HepG2 (cell line): ENCODE measurements around the gene MFAP4. TPM values are rescaled to one million over a fixed set of nuclear protein-coding genes. Genes with fewer than 3 reads are reported as not detected.

Experiments used
- ATAC-seq: fragments of 200-7000 bp; cut with Tn5 transposase; 3 replicates; pipeline ENCODE4 v1.9.1; 2020; ENCODE audit warnings: mild to moderate bottlenecking, moderate library complexity
- BruUV-seq: library from RNA; stranded (reverse); fragments of 400-500 nt; replicated peaks from 2 replicates; lab custom pipeline; 2021; lab: Mats Ljungman, UMichigan
- CTCF ChIA-PET: fragments of 300-600 bp; formaldehyde crosslinking; extraction: SDS; loops from one replicate; lab custom pipeline; 2021; ENCODE audit warnings: low total read pairs, inconsistent platforms, low intra/inter-chr PET ratio; lab: Yijun Ruan, JAX
- POLR2A ChIA-PET: fragments of 350-600 bp; sonication (Branson Sonifier 250); formaldehyde crosslinking; loops from one replicate; lab custom pipeline; 2020; ENCODE audit warnings: antibody characterized with exemption, inconsistent platforms; lab: Yijun Ruan, JAX
- DNase-seq: peaks from one replicate; pipeline ENCODE4 v3.0.0-alpha.2; 2015; ENCODE audit warnings: low spot score
- FAIRE-seq: peaks from 3 replicates; lab custom pipeline; 2011; peaks lifted over from hg19 to GRCh38; lab: Jason Lieb, UNC
- H2AFZ ChIP-seq: one replicate; pipeline ENCODE4 v1.6.1; 2011; ENCODE audit warnings: low read length, inconsistent platforms
- H3K27ac ChIP-seq: fragments of 300-600 bp; 3 replicates; pipeline ENCODE4 v1.8.0; 2011; ENCODE audit warnings: mixed run types, mild to moderate bottlenecking, mixed read lengths, low read length, inconsistent platforms; ENCODE audit not compliant: insufficient read depth; ENCODE audit errors: extremely low read length
- H3K27me3 ChIP-seq, 2 experiments: fragments of 200-600 bp in 1 of 2; 2 replicates in 1 of 2; 3 replicates in 1 of 2; pipeline versions ENCODE4 v1.6.0 to v1.8.0; 2011; ENCODE audit warnings: low read length in 2 of 2, mild to moderate bottlenecking in 2 of 2, moderate library complexity in 2 of 2, inconsistent platforms in 1 of 2; ENCODE audit not compliant: insufficient read depth in 2 of 2, control insufficient read depth in 1 of 2
- H3K36me3 ChIP-seq, 2 experiments: fragments of 200-600 bp in 1 of 2; replicated peaks in 1 of 2; 2 replicates in 1 of 2; 3 replicates in 1 of 2; pipeline versions ENCODE4 v1.5.1 to v1.8.0; 2011; ENCODE audit warnings: low read length in 2 of 2, inconsistent platforms in 1 of 2; ENCODE audit not compliant: insufficient read depth in 2 of 2, control insufficient read depth in 1 of 2
- H3K4me1 ChIP-seq: 2 replicates; pipeline ENCODE4 v1.5.1; 2012; ENCODE audit warnings: low read length, inconsistent platforms; ENCODE audit not compliant: insufficient read depth
- H3K4me2 ChIP-seq: 2 replicates; pipeline ENCODE4 v1.6.0; 2011; ENCODE audit warnings: low read depth, low read length, inconsistent platforms
- H3K4me3 ChIP-seq, 3 experiments: fragments of 200-600 bp in 1 of 3; sonication (generic), shearing (Covaris generic) in 1 of 3; replicated peaks in 1 of 3; 2 replicates each; pipeline ENCODE4 v1.5.1; 2011 to 2016; ENCODE audit warnings: low read length in 3 of 3, inconsistent platforms in 2 of 3, low read depth in 2 of 3, mild to moderate bottlenecking in 2 of 3, control low read depth in 1 of 3, mixed read lengths in 1 of 3; ENCODE audit not compliant: insufficient read depth in 1 of 3
- H3K79me2 ChIP-seq: one replicate; pipeline ENCODE4 v1.6.1; 2011; ENCODE audit warnings: low read length, inconsistent platforms; ENCODE audit not compliant: insufficient read depth
- H3K9ac ChIP-seq: 2 replicates; pipeline ENCODE4 v1.6.0; 2011; ENCODE audit warnings: mild to moderate bottlenecking, low read depth, low read length, inconsistent platforms; ENCODE audit not compliant: insufficient read depth
- H3K9me3 ChIP-seq: 2 replicates; pipeline ENCODE4 v1.5.1; 2012; ENCODE audit warnings: mild to moderate bottlenecking, low read length
- H4K20me1 ChIP-seq: 2 replicates; pipeline ENCODE4 v1.6.0; 2011; ENCODE audit warnings: inconsistent platforms, mild to moderate bottlenecking, low read length, moderate library complexity; ENCODE audit not compliant: insufficient read depth
- KDM2A ChIP-seq: sonication (generic); formaldehyde crosslinking; IDR thresholded peaks from 2 replicates; pipeline ENCODE4 v1.4.0; 2020; ENCODE audit warnings: low read depth, missing genetic modification reagents, borderline replicate concordance
- MED1 ChIP-seq: sonication (generic); formaldehyde crosslinking; IDR thresholded peaks from 2 replicates; pipeline ENCODE4 v1.4.0; 2020; ENCODE audit warnings: missing genetic modification reagents
- NFE2L1 ChIP-seq: sonication (generic); formaldehyde crosslinking; IDR thresholded peaks from 2 replicates; pipeline ENCODE4 v1.4.0; 2020; ENCODE audit warnings: missing genetic modification reagents, mild to moderate bottlenecking, borderline replicate concordance
- RCOR2 ChIP-seq: IDR thresholded peaks from 2 replicates; pipeline ENCODE4 v1.6.1; 2016; ENCODE audit warnings: missing biosample characterization, missing genetic modification reagents
- RFX1 ChIP-seq: fragments of 450-650 bp; IDR thresholded peaks from 2 replicates; pipeline ENCODE4 v1.6.1; 2017
- TFDP2 ChIP-seq: sonication (generic); formaldehyde crosslinking; IDR thresholded peaks from 2 replicates; pipeline ENCODE4 v1.4.0; 2020; ENCODE audit warnings: missing genetic modification reagents
- ZFP36L1 ChIP-seq: sonication (generic); formaldehyde crosslinking; IDR thresholded peaks from 2 replicates; pipeline ENCODE4 v1.8.0; 2022; ENCODE audit warnings: mild to moderate bottlenecking, missing genetic modification reagents, moderate library complexity
- ZFYVE20 ChIP-seq: sonication (generic); formaldehyde crosslinking; IDR thresholded peaks from 2 replicates; pipeline ENCODE4 v1.8.0; 2023; ENCODE audit warnings: low read depth, mild to moderate bottlenecking, moderate library complexity, missing genetic modification reagents, borderline replicate concordance
- ZNF879 ChIP-seq: sonication (generic); formaldehyde crosslinking; IDR thresholded peaks from 2 replicates; pipeline ENCODE4 v1.8.1; 2023; ENCODE audit warnings: missing genetic modification reagents
- WGBS: methylation state at CpG from one replicate; pipeline ENCODE4 v1.1.6; 2017; ENCODE audit warnings: low lambda C conversion rate; 5-methylcytosine and 5-hydroxymethylcytosine counted together
- in situ Hi-C: cut with HindIII; loops from 2 replicates; pipeline ENCODE4 v1.10.0; 2017; ENCODE audit warnings: low pct_unique_long_range_greater_than_20kb; ENCODE audit not compliant: extremely low pct_ligation_motif_present
- intact Hi-C: fragments of 100-400 bp; cut with micrococcal nuclease; formaldehyde crosslinking; loops from one replicate; pipeline ENCODE4 v1.10.0; 2022; ENCODE audit not compliant: unreplicated experiment
- polyA plus RNA-seq, 8 experiments: library from polyadenylated mRNA; depleted of rRNA in 3 of 8; stranded (reverse) in 7 of 8; unstranded in 1 of 8; fragments of >200 nt; fragmentation: Illumina TruSeq in 4 of 8; extraction: Trizol in 4 of 8; gene quantifications; 2 replicates each; pipeline versions ENCODE4 v1.2.1 to v1.2.3, GENCODE V29; 2011 to 2016; ENCODE audit warnings: low read depth in 4 of 8, missing spikeins in 1 of 8, mixed read lengths in 1 of 8; ENCODE audit not compliant: insufficient read depth in 1 of 8
- total RNA-seq, 5 experiments: library from RNA; depleted of rRNA; stranded (reverse); fragments of >200 nt; fragmentation: Illumina TruSeq; extraction: Trizol; gene quantifications; 2 replicates each; pipeline ENCODE4 v1.2.3, GENCODE V29; 2016; ENCODE audit warnings: low read depth in 1 of 5
- TF ChIP-seq, protein P1 (sequence below), 2 experiments: sonication (generic) in 1 of 2; formaldehyde crosslinking in 1 of 2; IDR thresholded peaks; 2 replicates each; pipeline versions ENCODE4 v1.6.1 to v1.9.0; 2014 to 2022; ENCODE audit warnings: antibody characterized with exemption in 1 of 2, borderline replicate concordance in 1 of 2, inconsistent platforms in 1 of 2, low read depth in 1 of 2, missing genetic modification reagents in 1 of 2
- TF ChIP-seq, protein P2 (sequence below): sonication (generic); formaldehyde crosslinking; IDR thresholded peaks from 2 replicates; pipeline ENCODE4 v1.4.0; 2020; ENCODE audit warnings: missing genetic modification reagents

Gene MFAP4
- total and polyA plus RNA-seq, 2 of the 13 experiments (the other 11 are each of a cell fraction or from before 2014, with no cell fraction given), result 0.08 TPM; not detected in 1

DNA sequence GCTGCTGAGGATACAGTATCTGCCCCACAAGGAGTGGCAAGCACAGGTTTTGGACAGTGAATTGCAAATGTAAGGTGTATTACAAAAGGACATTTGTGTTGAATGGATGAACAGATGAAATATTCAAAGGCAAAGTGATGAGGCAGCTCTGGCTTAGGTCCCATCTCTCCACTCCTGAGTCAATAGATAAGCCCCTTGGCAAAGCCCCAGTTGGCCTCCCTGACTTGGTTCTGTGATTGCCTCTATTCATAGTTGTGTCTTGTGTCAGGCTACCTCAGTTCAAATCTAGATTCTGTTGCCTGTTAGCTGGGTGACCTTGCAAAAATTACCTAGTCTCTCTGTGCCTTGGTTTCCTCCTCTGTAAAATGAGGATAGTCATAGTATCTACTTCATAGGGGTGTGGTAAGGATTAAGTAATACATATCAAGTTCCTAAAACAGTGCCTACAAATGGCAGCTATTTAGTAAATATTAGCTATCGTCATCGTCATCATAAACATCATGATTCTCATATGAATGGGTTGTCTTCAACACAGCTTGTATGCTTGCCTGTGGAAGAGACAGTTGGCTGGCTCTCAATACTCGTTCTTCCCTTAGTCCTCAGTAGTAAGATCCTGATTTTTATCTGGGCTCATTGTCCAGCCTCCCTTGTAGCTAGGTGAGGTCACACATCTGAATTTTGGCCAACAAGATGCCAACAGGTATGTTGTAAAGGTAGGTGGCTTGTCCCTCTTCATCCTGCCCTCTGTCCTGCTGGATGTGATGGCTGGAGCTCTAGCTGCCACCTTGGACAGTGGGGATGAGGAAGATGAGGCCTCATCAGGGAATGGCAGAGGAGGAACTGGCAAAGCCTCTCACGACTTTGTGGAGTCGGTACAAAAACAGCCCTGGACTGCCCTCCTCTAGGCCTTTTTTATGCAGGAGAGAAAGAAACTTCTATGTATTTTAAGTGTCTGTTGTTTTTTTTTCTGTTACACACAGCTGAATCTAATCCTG, 2.1 kb upstream of the MFAP4 start:
- ChIA-PET POLR2A (interaction anchor here (3.9 kb wide), 1 partner anchor 11 kb away, joined by 33 read pairs; the partner anchor contains the start of gene MAPK7), CTCF (no interaction called here)
- no peak for FAIRE-seq

More for the DNA sequence above, 2.1 kb upstream of the MFAP4 start:
- H3K36me3 ChIP-seq, result peaks cover 0 to 6% of the 10 kb centered on the region in 2 experiments; a peak in 2 of 5 replicates
- TF ChIP-seq, protein P1, sequence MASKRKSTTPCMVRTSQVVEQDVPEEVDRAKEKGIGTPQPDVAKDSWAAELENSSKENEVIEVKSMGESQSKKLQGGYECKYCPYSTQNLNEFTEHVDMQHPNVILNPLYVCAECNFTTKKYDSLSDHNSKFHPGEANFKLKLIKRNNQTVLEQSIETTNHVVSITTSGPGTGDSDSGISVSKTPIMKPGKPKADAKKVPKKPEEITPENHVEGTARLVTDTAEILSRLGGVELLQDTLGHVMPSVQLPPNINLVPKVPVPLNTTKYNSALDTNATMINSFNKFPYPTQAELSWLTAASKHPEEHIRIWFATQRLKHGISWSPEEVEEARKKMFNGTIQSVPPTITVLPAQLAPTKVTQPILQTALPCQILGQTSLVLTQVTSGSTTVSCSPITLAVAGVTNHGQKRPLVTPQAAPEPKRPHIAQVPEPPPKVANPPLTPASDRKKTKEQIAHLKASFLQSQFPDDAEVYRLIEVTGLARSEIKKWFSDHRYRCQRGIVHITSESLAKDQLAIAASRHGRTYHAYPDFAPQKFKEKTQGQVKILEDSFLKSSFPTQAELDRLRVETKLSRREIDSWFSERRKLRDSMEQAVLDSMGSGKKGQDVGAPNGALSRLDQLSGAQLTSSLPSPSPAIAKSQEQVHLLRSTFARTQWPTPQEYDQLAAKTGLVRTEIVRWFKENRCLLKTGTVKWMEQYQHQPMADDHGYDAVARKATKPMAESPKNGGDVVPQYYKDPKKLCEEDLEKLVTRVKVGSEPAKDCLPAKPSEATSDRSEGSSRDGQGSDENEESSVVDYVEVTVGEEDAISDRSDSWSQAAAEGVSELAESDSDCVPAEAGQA (IDR thresholded peaks at IDR 0.05; ENCODE audit: low read depth), result no peak
- TF ChIP-seq, protein P1 (CRISPR knock-in tag; IDR thresholded peaks at IDR 0.05; ENCODE audit: borderline replicate concordance), result no peak
- TF ChIP-seq MED1 (CRISPR knock-in tag), result no peak
- TF ChIP-seq TFDP2, result no peak
- TF ChIP-seq KDM2A (CRISPR knock-in tag), result no peak
- TF ChIP-seq RFX1, result no peak
- TF ChIP-seq ZNF879 (CRISPR knock-in tag), result no peak
- TF ChIP-seq, protein P2, sequence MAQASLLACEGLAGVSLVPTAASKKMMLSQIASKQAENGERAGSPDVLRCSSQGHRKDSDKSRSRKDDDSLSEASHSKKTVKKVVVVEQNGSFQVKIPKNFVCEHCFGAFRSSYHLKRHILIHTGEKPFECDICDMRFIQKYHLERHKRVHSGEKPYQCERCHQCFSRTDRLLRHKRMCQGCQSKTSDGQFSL (CRISPR knock-in tag), result no peak
- TF ChIP-seq ZFYVE20 (CRISPR knock-in tag), result no peak
- no peak for TF ChIP-seq ZFP36L1
- no peak for TF ChIP-seq NFE2L1
- no peak for TF ChIP-seq RCOR2 (CRISPR knock-in tag)
- no peak overlapping the region for H3K4me2 ChIP-seq
- H3K4me1 ChIP-seq, result peaks cover 29% of the 10 kb centered on the region
- no peak overlapping the region for H3K27ac ChIP-seq
- no peaks in the 10 kb centered on the region for H3K9me3 ChIP-seq
- H3K4me3 ChIP-seq, result no peak overlapping the region
- no peaks in the 10 kb centered on the region for H4K20me1 ChIP-seq
- in situ Hi-C loops, result no loop called here
- intact Hi-C loops, result no loop called here
- ATAC-seq (no peak), DNase-seq (no peak)
- BruUV-seq, result no TSS peak
- WGBS, result 38% methylated on average over 5 of the region's 5 CpGs
- H3K79me2 ChIP-seq, result no peaks in the 10 kb centered on the region
- H3K27me3 ChIP-seq, result peaks cover 0 to 20% of the 10 kb centered on the region in 2 experiments; a peak in 2 of 5 replicates
- no peak overlapping the region for H2AFZ ChIP-seq
- H3K9ac ChIP-seq, result no peak overlapping the region
